GM21737 (cell line): ENCODE data around the gene HES3.

ENCODE experiments used
- ATAC-seq: cut with Tn5 transposase; IDR thresholded peaks from one replicate; pipeline ENCODE4 v1.9.1; 2021; ENCODE audit warnings: mild to moderate bottlenecking, moderate library complexity; ENCODE audit not compliant: unreplicated experiment

The HES3 gene, protein sequence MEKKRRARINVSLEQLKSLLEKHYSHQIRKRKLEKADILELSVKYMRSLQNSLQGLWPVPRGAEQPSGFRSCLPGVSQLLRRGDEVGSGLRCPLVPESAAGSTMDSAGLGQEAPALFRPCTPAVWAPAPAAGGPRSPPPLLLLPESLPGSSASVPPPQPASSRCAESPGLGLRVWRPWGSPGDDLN

DNA sequence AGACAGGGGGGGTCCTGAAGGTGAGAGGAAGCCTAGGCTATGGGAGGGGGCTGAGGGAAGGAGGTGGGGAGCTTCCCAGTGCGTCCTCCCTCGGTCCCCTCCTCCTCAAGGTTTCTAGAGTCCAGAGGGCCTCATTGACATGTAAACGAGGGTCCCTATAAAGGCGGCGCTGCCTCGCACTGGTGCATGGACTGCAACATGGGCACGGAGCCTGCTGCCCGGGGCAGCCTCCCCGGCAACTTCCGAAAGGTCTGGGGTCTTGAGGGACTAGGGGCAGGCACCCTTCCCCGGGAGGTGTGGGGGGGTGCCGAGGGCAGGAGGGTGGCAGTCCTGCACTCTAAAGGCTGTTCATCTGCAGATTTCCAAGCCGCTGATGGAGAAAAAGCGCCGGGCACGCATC is at the start of gene HES3:
Gene HES3, plus strand, starts transcription at position 187 of the 400 bp plus-strand sequence. Its CDS starts 187 bp downstream, at position 374.
- ATAC-seq: no peak

DNA sequence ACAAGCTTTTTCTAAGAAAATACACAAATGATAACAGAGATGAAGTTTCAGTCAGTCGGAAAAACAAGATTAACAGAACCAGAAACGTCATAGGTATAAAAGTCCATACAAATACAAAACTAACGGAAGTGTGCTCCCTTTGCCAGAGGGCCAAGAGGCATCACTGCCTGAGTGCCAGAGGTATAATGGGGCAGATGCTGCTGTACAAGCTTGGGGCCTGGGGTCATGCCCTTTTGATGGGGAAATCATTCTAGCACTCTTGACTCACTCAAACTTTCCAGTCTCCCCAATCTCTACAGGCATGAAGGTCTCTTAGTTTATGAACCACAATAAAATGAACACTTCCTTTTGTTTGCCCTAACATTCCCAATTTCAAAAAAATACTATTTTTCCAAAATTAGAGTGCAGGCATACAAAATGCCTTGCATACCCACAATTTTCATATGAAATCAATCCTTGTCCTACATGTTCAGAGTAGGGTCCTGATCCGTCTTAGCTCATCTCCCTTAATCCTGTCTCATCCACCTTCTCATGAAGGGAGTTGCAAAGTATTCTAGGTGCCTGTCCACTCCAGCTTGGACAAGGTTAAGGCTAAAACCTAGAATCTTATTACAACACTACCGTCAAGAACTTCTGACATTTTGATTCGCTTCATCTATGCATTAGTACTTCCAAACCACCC is 46.1 kb upstream of the HES3 start:
- ATAC-seq: no peak

DNA sequence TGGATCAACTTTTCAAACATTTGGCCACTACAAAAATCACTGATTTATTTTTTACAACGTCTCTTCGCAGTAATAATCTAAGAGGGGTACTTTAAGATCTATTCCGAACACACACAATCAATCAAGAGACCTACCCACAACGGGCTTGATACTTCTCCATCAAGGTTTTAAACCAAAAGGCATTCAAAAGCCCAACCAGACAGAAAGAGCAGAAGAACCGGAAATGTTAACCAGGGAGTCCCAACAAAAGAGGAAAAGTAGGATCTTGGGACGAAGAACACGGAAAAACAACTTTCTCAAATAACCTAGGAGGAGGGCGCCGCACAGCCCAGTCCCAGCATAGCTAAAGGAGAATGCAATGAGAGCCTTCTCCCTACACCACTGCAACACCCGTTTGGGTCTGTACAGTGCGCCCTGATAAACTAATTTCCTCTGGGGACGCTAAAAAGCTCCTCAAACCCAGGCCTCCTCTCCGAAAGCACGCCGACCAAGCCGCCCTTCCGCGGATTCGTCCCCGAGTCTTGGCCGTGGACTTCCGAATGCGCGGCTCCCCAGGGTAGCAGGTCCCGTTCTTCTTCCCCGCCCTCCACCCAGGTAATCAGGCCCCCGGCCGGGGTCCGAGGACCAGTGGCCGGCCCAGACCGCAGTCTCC is 45.2 kb upstream of the HES3 start:
- ATAC-seq: no peak

DNA sequence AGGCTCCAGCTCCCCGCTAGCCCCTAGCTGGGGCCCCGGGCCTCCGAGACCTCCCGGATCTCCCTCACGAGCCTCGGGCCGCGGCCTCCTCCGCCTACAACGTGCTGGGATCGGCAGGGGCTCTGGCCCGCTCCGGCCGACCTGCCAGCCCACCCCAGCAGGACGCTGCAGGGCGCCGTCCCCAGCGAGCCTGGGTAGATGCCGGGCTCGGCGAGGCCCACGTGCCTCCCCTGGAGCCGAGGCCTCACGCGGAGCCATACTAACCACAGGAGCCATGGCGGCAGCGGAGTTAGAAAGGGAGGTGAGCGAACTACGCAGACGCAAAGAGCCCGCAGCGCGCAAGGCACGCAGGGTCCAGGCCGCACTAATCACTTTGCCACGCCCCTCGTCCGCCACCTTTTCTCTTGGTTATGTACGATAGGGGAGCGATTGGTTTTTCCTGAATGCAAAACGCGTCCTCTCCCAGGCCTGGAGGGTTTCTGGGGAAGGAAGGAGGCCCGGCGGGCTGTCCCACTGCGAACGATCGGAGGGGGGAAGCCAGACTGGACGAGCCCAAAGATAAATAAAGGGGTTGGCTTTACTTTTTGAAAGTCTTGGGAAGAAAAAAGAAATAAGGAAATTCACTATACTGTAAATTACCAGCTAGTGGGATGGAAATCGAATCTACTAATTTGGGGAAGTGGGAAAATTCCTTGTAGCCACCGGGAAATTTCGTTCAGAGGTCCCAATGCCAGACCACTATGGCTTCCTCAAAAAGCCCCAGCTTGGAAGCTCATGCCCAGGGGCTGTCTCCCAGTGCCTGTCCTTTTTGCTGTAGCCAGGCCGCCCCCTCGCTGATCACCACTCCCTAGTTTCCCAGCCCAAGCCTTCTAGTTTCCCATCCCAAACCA is 44.4 kb upstream of the HES3 start, which contains the start of gene RPL22:
Gene RPL22, minus strand, starts transcription at position 298 of the 890 bp plus-strand sequence. Its CDS starts 22 bp downstream, at position 276.
- ATAC-seq: peak; percentile 91

DNA sequence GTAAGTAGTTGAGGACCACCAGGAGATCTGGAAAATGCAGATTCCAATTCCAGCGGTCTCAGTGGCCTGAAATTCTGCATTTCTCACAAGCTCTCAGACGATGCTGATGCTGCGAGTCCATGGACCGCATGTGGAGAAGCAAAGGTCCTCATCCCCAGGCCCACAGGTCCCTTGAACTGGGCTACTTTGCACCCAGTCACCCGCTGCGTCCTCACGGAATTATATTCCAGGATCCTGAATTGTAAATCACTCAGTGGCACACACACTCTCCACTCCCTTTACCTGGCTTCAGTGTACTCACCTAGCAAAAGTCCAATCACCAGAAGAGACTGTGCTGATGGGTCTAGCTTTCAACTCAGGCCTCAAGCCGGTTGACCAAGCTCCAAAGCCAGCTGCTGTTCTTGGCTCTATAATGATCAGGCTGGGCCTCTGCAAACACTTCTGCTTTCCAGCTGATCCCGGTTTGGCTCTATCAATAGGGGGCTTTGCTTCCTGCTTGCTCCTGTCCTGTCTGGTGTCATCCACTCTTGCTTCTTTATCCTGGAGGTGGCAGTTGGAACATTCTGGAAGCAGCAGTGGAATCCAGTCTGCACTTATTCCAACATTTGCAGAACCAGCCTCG is 43.7 kb upstream of the HES3 start:
- ATAC-seq: no peak

DNA sequence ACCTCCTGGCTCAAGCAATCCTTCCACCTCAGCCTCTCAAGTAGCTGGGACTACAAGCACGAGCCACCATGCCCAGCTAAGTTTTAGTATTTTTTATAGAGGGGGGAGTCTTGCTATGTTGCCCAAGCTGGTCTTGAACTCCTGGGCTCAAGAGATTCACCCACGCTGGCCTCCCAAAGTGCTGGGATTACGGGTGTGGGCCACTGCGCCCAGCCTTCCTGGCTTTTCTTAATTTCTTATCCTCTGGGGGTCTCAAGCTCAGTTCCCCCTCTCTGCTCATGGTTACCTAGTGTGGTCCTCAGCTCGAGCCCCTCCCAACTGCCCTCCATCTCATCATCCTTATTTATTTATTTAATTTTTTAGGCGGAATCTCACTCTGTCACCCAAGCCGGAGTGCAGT is 41.7 kb upstream of the HES3 start:
- no peak for ATAC-seq

DNA sequence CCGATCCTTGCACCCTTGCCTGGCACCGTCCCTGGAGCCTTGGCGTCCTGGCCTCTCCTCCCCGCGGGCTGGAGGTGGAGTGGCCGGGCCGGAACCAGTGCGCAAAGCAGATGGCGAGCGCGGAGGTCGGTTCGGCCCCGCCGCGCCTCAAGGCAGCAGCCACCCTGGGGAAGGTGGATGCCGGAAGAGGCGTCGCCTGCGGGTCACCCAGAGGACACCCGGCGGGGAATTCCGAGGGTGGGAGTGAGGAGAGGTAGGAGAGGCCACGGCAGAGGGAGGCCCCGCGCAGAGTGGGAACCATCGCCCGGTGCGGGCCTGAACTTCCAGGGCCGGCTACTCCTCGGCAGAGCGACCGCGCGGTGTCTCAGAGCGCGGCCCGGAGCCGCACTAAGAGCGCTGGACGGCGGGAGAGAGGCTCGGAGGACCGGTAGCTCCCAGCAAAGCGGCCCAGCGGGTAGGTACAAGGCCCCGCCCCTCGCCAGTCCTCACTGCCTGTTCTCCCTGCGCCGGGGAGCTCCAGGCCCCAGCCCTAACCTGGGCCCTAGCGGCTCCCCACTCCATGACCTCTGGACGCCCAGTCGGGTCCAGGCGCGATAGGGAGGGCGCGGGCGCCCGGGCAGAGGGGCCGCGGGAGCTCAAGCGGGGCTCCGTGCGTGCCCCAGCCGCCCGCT is 38.0 kb upstream of the HES3 start, which contains the start of gene RNF207:
Gene RNF207, plus strand, starts transcription at position 271 of the 671 bp plus-strand sequence. CDS start 417 bp downstream, outside the sequence.
- peak; percentile 50 for ATAC-seq

DNA sequence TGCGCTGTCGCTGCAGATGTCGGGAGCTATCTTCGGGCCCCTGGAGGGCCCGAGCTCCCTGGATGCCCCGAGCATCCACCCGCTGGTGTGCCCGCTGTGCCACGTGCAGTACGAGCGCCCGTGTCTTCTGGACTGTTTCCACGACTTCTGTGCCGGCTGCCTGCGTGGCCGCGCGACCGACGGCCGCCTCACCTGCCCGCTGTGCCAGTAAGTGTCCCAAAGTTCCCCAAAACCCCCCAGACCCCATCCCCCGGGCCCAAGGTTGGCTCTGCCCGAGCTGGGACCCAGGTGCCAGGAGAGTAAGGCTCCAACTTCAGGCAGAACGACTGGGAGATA is 37.5 kb upstream of the HES3 start:
- ATAC-seq: no peak

DNA sequence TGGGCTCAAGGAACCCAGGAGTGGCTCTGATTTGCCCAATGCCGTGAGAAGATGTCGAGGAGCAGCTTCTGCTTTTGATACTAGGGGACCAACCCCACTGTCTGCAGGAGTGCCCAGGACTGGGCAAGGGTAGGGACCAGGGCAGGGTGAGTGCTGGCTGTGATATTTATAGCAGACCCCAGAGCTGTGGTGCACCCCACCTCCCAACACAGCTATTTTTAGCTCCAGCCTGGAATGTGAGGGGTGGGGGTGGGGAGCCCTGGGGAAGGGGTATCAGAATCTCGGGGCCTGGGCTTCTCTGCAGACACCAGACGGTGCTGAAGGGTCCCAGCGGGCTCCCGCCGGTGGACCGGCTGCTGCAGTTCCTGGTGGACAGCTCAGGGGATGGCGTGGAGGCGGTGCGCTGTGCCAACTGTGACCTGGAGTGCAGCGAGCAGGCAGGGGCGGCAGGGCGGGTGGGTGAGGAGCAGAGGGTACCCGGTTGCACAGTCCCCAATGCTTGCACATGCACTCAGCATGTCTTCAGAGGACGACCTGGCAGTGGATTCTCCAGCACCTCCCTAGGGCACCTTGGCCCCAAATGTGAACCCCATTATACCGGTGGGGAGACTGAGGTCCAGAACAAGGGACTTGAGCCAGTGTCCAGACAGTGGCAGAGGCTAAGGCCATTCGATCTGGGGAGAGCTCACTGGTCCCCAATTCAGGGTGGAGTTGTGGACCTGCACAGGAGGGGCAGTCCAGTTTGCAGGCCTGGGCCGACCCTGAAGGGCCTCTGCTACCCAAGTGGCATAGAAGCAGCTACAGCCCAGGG is 36.7 kb upstream of the HES3 start:
- no peak for ATAC-seq

DNA sequence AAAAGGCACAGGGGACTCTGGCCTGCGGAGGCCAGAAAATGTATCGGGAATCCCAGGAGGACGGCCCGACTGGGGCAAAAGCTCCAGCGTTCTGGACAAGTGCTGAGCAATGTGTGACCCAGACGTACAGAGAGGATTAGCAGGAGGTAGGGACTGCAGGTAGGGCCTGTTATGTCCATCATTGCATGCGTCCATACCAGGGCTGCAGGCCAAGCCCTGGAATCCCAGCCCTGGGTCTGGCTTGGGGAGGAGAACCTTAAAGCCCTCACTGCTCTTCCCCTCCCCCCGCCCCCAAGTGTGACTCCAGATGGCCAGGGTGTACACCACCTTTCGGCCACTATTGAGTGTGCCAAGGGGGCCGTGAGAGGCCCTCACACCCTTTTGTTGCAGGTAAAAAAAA is 36.1 kb upstream of the HES3 start:
- ATAC-seq: no peak

DNA sequence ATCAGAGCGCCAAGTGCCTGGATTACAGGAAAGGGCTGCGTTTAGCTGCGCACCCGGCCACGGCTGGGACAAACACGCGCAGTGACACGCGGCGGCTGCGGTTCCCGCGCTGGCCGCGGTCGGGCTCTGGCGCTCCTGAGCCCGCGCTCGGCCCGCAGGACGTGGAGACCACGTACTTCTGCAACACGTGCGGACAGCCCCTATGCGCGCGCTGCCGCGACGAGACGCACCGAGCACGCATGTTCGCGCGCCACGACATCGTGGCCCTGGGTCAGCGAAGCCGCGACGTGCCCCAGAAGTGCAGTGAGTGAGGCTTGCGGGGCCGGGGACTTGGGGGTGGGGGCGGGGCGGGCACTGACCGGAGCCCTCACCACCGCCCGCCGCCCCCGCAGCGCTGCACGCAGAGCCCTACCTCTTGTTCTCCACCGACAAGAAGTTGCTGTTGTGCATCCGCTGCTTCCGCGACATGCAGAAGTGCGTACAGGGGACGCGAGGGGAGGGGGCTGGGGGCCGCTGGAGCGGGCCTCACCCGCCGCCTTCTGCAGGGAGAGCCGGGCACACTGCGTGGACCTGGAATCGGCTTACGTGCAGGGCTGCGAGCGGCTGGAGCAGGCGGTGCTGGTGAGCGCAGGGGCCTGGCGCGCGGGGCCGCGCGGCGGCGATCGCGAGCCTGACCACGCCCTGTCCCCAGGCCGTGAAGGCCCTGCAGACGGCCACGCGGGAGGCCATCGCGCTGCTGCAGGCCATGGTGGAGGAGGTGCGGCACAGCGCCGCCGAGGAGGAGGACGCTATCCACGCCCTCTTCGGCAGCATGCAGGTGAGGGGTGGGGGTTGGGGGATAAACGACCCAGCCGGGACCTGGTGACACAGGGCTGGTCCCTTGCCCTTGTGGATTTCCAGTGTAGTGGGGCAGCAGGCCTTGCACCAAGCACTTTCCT is 35.0 kb upstream of the HES3 start:
- no peak for ATAC-seq

DNA sequence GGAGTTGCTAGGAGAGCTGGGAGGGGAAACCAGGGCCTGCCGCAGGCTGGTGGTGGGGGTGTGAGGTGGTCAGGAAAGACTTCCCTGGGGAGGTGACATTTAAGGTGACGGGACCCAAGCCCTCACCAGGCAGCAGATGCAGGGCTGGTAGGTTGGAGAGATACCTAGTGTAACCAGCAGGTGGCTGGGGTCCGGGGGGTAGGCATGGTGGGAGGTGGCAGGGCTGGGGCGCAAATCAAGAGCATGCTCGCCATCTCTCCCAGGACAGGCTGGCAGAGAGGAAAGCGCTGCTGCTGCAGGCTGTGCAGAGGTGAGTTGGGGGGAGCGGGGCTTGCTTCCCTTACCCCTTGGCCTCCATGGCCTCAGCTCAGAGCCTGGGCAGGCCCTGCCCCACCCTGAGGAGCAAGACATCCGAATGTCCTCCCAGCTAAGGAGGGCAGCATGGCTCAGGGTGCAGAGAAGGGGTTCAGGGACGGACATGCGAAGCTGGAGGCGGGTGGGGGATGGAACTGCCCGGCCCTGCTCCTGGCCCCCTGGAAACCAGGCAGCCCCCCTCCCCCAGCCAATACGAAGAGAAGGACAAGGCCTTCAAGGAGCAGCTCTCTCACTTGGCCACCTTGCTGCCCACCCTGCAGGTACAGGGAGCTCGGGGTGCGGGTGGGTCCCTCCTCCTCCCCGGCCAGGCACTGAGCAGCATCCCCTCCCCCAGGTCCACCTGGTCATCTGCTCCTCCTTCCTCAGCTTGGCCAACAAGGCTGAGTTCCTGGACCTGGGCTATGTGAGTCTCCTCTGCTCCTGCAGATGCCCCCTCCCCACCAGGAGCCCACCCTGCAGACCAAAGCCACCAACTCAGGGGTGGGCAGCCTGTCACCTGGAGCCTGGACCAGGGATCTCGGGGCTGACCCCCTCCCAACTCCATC is 34.1 kb upstream of the HES3 start:
- ATAC-seq: no peak

DNA sequence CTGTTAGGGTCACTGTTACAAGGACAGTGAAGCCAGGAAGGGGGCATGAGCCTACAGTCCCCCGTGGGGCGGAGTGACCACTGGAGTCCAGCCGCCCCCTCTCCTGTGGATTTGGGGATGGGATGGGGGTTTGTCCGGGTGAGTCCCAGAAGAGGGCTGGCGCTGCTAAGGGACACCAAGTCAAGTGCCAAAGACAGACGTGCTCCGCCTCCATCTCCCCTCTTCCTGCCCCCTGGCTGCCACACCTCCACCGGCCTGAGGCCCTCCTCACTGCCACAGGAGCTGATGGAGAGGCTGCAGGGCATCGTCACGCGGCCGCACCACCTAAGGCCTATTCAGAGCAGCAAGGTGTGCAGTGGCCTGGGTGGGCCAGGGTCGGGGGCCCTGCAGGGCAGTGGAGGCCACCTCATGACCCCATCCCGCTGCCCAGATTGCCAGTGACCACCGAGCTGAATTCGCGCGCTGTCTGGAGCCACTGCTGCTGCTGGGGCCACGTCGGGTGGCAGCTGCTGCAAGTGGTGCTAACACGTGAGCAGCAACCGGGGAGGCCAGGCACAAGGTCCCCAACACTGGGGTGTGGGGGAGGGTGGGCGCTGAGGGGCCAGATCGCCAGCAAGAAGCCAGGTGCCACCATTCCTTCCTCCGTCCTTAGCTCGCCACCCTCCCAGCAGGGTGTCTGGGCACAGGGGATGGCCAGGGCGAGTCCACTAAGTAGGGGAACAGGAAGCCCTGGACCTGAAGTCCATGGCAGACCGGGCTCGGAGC is 33.2 kb upstream of the HES3 start:
- no peak for ATAC-seq

DNA sequence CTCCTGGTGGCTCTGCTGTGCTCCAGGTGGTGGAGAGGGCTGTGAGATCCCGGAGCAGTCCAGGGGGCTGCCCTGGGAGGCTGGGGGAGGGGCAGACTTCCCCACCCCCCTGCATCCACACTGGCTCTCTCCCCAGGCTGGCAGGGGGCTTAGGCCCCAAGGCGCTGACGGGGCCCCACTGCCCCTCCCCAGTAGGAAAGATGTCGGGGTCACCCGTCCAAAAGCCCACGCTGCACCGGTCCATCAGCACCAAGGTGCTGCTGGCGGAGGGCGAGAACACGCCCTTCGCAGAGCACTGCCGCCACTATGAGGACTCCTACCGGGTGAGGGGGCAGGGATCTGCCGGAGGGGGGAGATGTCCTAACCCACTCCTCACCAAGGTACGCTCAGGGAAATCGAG is 32.2 kb upstream of the HES3 start:
- ATAC-seq: no peak

DNA sequence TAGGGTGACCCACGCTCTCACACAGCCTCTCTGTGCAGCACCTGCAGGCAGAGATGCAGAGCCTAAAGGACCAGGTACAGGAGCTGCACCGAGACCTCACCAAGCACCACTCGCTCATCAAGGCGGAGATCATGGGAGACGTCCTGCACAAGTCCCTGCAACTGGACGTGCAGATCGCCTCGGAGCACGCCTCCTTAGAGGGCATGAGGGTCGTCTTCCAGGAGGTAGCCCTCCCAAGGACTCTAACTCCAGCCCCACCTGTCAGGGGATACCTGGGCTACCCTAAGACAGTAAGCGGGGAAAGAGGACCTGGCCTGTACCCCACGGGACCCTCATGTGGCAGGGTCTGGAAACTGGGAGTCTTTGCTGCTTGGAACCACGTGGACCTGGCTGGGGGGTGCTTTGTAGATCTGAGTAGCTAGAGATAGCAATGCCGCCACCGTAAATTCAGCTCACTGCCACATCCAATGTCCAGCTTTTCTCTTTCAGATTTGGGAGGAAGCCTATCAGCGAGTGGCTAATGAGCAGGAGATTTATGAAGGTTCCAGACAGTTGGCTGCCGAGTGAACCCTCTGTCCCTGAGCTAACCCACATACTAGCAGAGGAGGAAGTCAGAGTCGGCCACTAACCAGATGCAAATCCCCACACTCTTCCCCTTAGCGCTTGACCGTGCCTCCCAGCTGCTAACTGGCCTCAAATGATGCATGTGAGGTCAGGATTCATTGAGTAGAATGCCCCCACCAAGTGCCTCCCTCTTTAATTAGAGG is 31.6 kb upstream of the HES3 start:
- ATAC-seq: no peak
